Measurements from ENCODE around the gene CD99L2.

DNA sequence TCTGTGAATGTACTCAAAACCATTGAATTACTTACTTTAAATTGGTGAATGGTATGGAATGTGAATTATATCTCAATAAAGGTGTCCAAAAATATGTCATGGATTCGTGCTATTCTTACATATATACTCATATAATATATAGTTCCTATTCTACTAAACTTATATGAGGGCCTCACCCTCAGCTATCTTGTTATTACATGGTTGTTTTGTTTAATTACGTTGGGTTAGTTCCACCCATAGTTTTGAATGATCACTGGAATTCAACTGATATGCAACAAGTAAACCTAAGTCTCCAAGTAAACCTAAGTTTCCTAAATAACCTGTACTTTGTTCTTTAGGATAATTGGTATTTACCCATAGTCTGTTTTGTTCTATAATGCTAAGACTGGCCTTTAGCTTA is 30.6 kb upstream of the CD99L2 start:
- TF ChIP-seq, protein P1, sequence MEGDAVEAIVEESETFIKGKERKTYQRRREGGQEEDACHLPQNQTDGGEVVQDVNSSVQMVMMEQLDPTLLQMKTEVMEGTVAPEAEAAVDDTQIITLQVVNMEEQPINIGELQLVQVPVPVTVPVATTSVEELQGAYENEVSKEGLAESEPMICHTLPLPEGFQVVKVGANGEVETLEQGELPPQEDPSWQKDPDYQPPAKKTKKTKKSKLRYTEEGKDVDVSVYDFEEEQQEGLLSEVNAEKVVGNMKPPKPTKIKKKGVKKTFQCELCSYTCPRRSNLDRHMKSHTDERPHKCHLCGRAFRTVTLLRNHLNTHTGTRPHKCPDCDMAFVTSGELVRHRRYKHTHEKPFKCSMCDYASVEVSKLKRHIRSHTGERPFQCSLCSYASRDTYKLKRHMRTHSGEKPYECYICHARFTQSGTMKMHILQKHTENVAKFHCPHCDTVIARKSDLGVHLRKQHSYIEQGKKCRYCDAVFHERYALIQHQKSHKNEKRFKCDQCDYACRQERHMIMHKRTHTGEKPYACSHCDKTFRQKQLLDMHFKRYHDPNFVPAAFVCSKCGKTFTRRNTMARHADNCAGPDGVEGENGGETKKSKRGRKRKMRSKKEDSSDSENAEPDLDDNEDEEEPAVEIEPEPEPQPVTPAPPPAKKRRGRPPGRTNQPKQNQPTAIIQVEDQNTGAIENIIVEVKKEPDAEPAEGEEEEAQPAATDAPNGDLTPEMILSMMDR (IDR thresholded peaks at IDR 0.05): no peak
- TF ChIP-seq POLR2A (IDR thresholded peaks at IDR 0.05): no peak
